RWPE2 (cell line): ENCODE measurements around the gene ZNF521.

Experiments
- ATAC-seq: fragments of 200-7000 bp; cut with Tn5 transposase; 3 replicates; pipeline ENCODE4 v1.9.1; 2021; ENCODE audit warnings: low read depth
- DNase-seq: peaks from one replicate; pipeline ENCODE4 v3.0.0-alpha.2; 2020; ENCODE audit warnings: low spot score
- H3K27ac ChIP-seq: fragments of 450-650 bp; 2 replicates; pipeline ENCODE4 v1.5.1; 2017; ENCODE audit warnings: mild to moderate bottlenecking; ENCODE audit not compliant: poor library complexity, severe bottlenecking
- H3K27me3 ChIP-seq: fragments of 250-450 bp; sonication (Bioruptor Pico); 2 replicates; pipeline ENCODE4 v1.5.1; 2021; ENCODE audit warnings: mild to moderate bottlenecking, moderate library complexity; ENCODE audit not compliant: insufficient read depth, poor library complexity, severe bottlenecking
- H3K36me3 ChIP-seq: fragments of 250-450 bp; sonication (Bioruptor Pico); 2 replicates; pipeline ENCODE4 v1.5.1; 2020; ENCODE audit warnings: low read depth, mild to moderate bottlenecking, moderate library complexity
- H3K4me1 ChIP-seq: fragments of 250-450 bp; sonication (Bioruptor Pico); 2 replicates; pipeline ENCODE4 v1.5.1; 2021; ENCODE audit warnings: mild to moderate bottlenecking, moderate library complexity; ENCODE audit not compliant: insufficient read depth, poor library complexity, severe bottlenecking
- H3K4me3 ChIP-seq: fragments of 250-450 bp; sonication (Bioruptor Pico); 2 replicates; pipeline ENCODE4 v1.5.1; 2021; ENCODE audit warnings: mild to moderate bottlenecking, moderate library complexity; ENCODE audit not compliant: severe bottlenecking
- H3K9me3 ChIP-seq: fragments of 250-450 bp; sonication (Bioruptor Pico); 2 replicates; pipeline ENCODE4 v1.5.1; 2021; ENCODE audit warnings: mild to moderate bottlenecking, moderate library complexity; ENCODE audit not compliant: severe bottlenecking
- CTCF ChIP-seq: fragments of 450-650 bp; IDR thresholded peaks from one replicate; pipeline ENCODE4 v1.5.1; 2017; ENCODE audit warnings: mild to moderate bottlenecking, moderate library complexity; ENCODE audit not compliant: poor library complexity, severe bottlenecking

Gene ZNF521

GRCh38 chr18:25103468-25104155 is 248.4 kb downstream of the ZNF521 start:
- H3K27me3 ChIP-seq, result peaks cover 1% of the 10 kb centered on the region
- no peak for TF ChIP-seq CTCF
- no peaks in the 10 kb centered on the region for H3K4me1 ChIP-seq

GRCh38 chr18:25102662-25103061 is 249.3 kb downstream of the ZNF521 start:
- DNase-seq (no peak), ATAC-seq (no peak)
- no peak overlapping the region for H3K4me3 ChIP-seq

More at GRCh38 chr18:25103468-25104155, 248.4 kb downstream of the ZNF521 start:
- H3K9me3 ChIP-seq, result no peaks in the 10 kb centered on the region
- no peaks in the 10 kb centered on the region for H3K36me3 ChIP-seq
- ATAC-seq (no peak), DNase-seq (no peak)
- H3K4me3 ChIP-seq, result no peak overlapping the region
- no peak overlapping the region for H3K27ac ChIP-seq

GRCh38 chr18:25100418-25100817 is 251.5 kb downstream of the ZNF521 start:
- ATAC-seq, result no peak
- no peak for TF ChIP-seq CTCF

More at GRCh38 chr18:25102662-25103061, 249.3 kb downstream of the ZNF521 start:
- H3K27me3 ChIP-seq, result peaks cover 2% of the 10 kb centered on the region
- no peaks in the 10 kb centered on the region for H3K9me3 ChIP-seq
- no peak for TF ChIP-seq CTCF
- no peaks in the 10 kb centered on the region for H3K4me1 ChIP-seq
- no peaks in the 10 kb centered on the region for H3K36me3 ChIP-seq
- no peak overlapping the region for H3K27ac ChIP-seq

GRCh38 chr18:25099895-25100294 is 252.1 kb downstream of the ZNF521 start:
- DNase-seq, result no peak
- Histone ChIP-seq H3K36me3 (no peaks in the 10 kb centered on the region), H3K27me3 (peaks cover 2% of the 10 kb centered on the region), H3K4me3 (no peak overlapping the region), H3K27ac (no peak overlapping the region), H3K4me1 (no peaks in the 10 kb centered on the region), H3K9me3 (no peaks in the 10 kb centered on the region)
- TF ChIP-seq CTCF, result no peak
- no peak for ATAC-seq

More at GRCh38 chr18:25100418-25100817, 251.5 kb downstream of the ZNF521 start:
- Histone ChIP-seq H3K27me3 (peaks cover 2% of the 10 kb centered on the region), H3K9me3 (no peaks in the 10 kb centered on the region), H3K27ac (no peak overlapping the region), H3K4me1 (no peaks in the 10 kb centered on the region), H3K4me3 (no peak overlapping the region), H3K36me3 (no peaks in the 10 kb centered on the region)
- no peak for DNase-seq

- Histone ChIP-seq H3K9me3 (no peaks in the 10 kb centered on the region), H3K4me3 (no peak overlapping the region), H3K27me3 (peaks cover 2% of the 10 kb centered on the region), H3K4me1 (no peaks in the 10 kb centered on the region), H3K36me3 (no peaks in the 10 kb centered on the region), H3K27ac (no peak overlapping the region)
- no peak for TF ChIP-seq CTCF
- no peak for ATAC-seq
- DNase-seq, result no peak
Observed at GRCh38 chr18:25097569-25098056, 254.4 kb downstream of the ZNF521 start.
